GM12878 (cell line): ENCODE results near the gene CPSF4L.

Source experiments
- CHD2 ChIP-seq: IDR thresholded peaks from 2 replicates; pipeline ENCODE4 v1.6.1; 2011; ENCODE audit warnings: low read depth, low read length, improper control_type of control experiment, borderline replicate concordance
- JUND ChIP-seq: IDR thresholded peaks from 2 replicates; pipeline ENCODE4 v1.6.1; 2012; ENCODE audit warnings: low read depth, mild to moderate bottlenecking, low read length, improper control_type of control experiment, moderate library complexity
- NFIC ChIP-seq: IDR thresholded peaks from 2 replicates; pipeline ENCODE4 v1.6.1; 2012; ENCODE audit warnings: low read depth, mild to moderate bottlenecking, inconsistent platforms, low read length, moderate library complexity
- RCOR1 ChIP-seq: conservative IDR thresholded peaks from 2 replicates; pipeline ENCODE4 v1.6.1; 2012; ENCODE audit warnings: low read depth, low read length, improper control_type of control experiment
- TF ChIP-seq, protein P1 (sequence below), 3 experiments: IDR thresholded peaks in 2 of 3; conservative IDR thresholded peaks in 1 of 3; 2 replicates each; pipeline ENCODE4 v1.5.1; 2011; ENCODE audit warnings: low read depth in 3 of 3, low read length in 3 of 3, mild to moderate bottlenecking in 3 of 3, control low read depth in 2 of 3, moderate library complexity in 2 of 3, inconsistent platforms in 1 of 3, mixed read lengths in 1 of 3; ENCODE audit not compliant: control insufficient read depth in 2 of 3, insufficient read depth in 1 of 3; ENCODE audit errors: extremely low read depth in 1 of 3
- TF ChIP-seq, protein P2 (sequence below): IDR thresholded peaks from 2 replicates; pipeline ENCODE4 v1.6.1; 2011; ENCODE audit warnings: low read depth, mild to moderate bottlenecking, low read length, moderate library complexity, borderline replicate concordance; ENCODE audit errors: extremely low read depth

DNA sequence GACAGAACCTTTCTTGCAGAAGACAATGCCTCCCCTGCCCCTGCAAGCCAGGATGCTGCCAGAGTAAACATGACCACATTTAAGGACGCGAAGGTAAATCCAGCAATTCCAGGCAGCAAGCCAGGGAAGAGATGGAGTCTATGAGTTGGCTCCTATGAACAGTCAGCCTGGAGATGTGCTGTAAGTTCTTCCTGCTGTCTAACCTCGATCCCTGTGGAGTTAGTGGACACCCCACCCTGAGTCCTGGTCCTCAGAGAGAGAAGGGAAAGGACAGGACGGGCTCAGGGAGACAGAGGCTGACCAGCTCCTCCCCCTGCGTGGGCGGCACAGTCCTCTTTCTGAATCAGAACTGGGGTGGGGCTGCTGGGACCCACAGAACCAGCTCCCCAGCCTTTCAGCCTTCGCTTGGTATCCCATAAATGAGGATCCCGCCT, 25.2 kb upstream of the CPSF4L start:
- TF ChIP-seq, protein P1, sequence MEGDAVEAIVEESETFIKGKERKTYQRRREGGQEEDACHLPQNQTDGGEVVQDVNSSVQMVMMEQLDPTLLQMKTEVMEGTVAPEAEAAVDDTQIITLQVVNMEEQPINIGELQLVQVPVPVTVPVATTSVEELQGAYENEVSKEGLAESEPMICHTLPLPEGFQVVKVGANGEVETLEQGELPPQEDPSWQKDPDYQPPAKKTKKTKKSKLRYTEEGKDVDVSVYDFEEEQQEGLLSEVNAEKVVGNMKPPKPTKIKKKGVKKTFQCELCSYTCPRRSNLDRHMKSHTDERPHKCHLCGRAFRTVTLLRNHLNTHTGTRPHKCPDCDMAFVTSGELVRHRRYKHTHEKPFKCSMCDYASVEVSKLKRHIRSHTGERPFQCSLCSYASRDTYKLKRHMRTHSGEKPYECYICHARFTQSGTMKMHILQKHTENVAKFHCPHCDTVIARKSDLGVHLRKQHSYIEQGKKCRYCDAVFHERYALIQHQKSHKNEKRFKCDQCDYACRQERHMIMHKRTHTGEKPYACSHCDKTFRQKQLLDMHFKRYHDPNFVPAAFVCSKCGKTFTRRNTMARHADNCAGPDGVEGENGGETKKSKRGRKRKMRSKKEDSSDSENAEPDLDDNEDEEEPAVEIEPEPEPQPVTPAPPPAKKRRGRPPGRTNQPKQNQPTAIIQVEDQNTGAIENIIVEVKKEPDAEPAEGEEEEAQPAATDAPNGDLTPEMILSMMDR (IDR thresholded peaks at IDR 0.05 in 2 of 3, conservative IDR thresholded peaks at IDR 0.05 in 1 of 3; ENCODE audit: control insufficient read depth in 2 of 3, extremely low read depth in 1 of 3, insufficient read depth in 1 of 3, low read depth in 3 of 3, low read length in 3 of 3) = no peak
- TF ChIP-seq CHD2 (no peak), NFIC (no peak), JUND (no peak), RCOR1 (no peak)
- TF ChIP-seq, protein P2, sequence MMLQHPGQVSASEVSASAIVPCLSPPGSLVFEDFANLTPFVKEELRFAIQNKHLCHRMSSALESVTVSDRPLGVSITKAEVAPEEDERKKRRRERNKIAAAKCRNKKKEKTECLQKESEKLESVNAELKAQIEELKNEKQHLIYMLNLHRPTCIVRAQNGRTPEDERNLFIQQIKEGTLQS = no peak
